GM19193 (cell line): ENCODE results near the gene IRF1.

Experiments
- POLR2A ChIP-seq: IDR thresholded peaks from 4 replicates; pipeline ENCODE4 v1.6.1; 2011; ENCODE audit not compliant: insufficient read depth, insufficient read length; ENCODE audit errors: extremely low read depth

The IRF1 gene

GRCh38 chr5:132501629-132501956 is 11.0 kb upstream of the IRF1 start:
- TF ChIP-seq POLR2A, result no peak

- peak; percentile 32 for TF ChIP-seq POLR2A
Measured at GRCh38 chr5:132500931-132501628, 10.5 kb upstream of the IRF1 start.

GRCh38 chr5:132500244-132500930 is 9.8 kb upstream of the IRF1 start:
- TF ChIP-seq POLR2A, result no peak

DNA sequence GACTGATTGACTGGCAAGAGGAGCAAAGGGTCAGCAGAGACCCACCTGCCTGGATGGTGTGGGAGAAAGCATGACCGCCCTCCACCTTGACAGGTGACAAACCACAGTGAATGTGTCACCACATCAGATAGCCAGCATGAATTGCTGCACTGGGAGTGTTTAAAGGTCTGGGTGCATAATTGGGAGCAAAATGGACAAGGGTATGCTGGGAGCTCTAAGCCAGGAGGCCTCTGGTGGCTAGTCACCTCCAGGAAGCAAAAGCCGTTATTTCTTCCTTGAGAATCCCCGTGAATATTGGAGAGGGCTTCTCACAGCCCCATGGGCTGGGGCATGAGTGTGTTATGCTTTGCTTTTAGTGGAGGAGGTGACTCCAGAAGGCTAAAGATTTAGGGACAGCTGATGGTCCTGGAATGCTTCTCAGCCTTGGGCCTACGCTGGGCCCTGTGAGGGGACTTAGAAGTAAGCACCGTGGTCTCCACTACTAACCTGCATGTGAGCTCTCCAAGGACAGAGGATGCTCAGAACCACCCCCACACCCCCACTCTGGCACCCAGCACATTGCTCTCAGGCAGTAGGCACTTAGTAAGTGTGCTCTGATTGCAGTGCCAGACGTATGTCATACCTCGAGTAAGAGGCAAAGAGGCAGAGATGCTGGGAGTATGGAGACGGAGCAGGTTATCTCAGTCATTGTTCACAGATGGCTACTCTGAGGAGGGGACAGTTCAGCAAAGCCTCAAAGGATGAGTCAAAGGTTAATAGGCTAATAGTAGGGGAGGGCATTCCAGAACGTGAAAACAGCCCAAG is 9.1 kb upstream of the IRF1 start:
- no peak for TF ChIP-seq POLR2A

- TF ChIP-seq POLR2A, result no peak
Measured at GRCh38 chr5:132498686-132499271, 8.2 kb upstream of the IRF1 start.

- TF ChIP-seq POLR2A, result no peak
Measured at GRCh38 chr5:132498152-132498551, 7.6 kb upstream of the IRF1 start.

DNA sequence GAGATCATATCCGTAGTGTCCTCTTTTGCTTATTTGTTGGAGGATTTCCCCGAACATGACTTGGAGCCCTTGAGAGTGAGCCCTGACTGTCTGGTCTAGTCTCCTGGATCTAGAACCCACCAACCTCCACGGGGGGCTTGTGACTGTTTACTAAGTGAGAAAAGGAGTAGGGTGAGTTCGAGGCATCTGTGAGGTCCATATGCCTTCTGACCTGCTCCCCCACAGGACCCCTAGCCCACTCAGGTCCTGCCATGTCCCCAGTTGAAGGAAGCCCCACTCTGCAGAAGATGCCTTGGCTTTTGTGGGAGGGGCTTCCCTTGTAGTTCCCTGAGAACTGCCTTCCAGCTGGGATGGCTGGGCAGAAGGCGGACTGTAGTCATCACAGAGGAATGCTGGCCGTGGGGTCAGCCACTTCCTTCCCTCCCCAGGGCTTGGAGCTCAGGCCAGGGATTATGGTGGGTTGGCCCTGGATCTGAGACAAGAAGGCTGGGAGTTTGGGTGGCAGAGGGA is 7.0 kb upstream of the IRF1 start:
- no peak for TF ChIP-seq POLR2A

GRCh38 chr5:132496631-132497487 is 6.3 kb upstream of the IRF1 start:
- TF ChIP-seq POLR2A, result peak; percentile 78

DNA sequence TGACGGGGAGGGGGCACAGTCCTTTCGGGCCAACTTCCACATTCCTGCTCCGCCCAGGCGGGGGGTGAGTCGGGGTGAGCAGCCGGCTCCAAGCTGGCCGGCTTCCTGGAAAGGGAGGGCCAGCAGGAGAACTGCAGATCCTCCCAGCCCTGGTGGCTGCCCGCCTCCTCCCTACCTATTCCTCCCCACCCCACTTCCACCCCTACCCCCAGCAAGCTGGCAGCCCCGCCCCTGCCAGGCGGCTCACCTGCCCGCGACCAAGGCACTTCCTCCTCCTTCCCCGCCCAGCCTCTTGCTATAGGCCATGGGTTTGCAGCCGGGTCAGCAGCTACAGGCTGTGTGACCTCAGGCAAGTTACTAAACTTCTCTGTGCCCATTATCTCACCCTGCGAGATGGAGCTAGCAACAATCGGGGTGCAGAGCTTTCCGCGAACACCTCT is 5.6 kb upstream of the IRF1 start:
- TF ChIP-seq POLR2A, result peak; percentile 3

GRCh38 chr5:132495667-132496190 is 5.2 kb upstream of the IRF1 start:
- TF ChIP-seq POLR2A, result peak; percentile 61

DNA sequence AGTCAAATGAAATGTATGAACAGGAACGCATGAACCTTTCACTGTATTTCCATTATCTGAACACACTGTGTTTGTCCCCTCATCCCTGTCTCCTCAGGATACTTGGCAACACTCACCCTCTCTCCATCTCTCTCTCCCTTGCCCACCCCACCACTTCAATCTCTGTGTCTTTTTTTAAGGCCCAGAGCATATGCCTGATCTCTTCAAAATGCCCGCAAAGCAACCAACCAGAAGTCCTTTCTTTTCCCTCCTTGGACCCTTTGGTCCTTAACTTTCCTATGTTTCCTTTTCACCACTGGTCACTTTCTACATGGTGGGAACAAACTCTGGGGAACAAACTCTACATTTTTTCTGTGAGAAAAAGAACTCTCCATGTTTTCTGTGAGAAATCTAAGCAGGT is 3.2 kb upstream of the IRF1 start:
- no peak for TF ChIP-seq POLR2A

GRCh38 chr5:132493241-132493640 is 2.7 kb upstream of the IRF1 start:
- TF ChIP-seq POLR2A, result no peak

- no peak for TF ChIP-seq POLR2A
Measured at GRCh38 chr5:132492386-132493125, 2.0 kb upstream of the IRF1 start.
